Measurements from ENCODE around the gene ZNF701.

DNA sequence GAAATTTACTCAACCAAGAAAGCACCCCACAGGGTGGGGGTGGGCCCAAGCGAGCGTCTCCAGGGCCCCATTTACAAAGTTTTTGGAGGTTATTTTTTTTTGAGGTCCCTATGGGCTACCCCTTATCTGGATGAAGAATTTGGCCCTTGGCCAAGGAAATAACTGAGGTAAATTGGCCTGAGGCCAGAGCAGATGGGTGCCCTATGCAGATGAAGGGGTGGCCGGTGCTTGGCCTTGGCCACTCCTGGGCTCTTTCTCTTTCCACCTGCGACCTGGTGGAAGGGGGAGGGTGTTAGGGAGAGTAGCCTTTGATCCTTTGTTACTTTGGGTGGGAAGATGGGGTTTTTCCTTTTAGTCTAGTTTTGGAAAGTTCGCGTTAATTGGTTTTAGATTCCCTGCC, 15.5 kb downstream of the ZNF701 start:
- TF ChIP-seq, protein P1, sequence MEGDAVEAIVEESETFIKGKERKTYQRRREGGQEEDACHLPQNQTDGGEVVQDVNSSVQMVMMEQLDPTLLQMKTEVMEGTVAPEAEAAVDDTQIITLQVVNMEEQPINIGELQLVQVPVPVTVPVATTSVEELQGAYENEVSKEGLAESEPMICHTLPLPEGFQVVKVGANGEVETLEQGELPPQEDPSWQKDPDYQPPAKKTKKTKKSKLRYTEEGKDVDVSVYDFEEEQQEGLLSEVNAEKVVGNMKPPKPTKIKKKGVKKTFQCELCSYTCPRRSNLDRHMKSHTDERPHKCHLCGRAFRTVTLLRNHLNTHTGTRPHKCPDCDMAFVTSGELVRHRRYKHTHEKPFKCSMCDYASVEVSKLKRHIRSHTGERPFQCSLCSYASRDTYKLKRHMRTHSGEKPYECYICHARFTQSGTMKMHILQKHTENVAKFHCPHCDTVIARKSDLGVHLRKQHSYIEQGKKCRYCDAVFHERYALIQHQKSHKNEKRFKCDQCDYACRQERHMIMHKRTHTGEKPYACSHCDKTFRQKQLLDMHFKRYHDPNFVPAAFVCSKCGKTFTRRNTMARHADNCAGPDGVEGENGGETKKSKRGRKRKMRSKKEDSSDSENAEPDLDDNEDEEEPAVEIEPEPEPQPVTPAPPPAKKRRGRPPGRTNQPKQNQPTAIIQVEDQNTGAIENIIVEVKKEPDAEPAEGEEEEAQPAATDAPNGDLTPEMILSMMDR (IDR thresholded peaks at IDR 0.05 in 2 of 3, conservative IDR thresholded peaks at IDR 0.05 in 1 of 3; ENCODE audit: borderline replicate concordance in 1 of 3, insufficient read depth in 1 of 3, low read depth in 2 of 3, low read length in 2 of 3) = no peak
- TF ChIP-seq, protein P2, sequence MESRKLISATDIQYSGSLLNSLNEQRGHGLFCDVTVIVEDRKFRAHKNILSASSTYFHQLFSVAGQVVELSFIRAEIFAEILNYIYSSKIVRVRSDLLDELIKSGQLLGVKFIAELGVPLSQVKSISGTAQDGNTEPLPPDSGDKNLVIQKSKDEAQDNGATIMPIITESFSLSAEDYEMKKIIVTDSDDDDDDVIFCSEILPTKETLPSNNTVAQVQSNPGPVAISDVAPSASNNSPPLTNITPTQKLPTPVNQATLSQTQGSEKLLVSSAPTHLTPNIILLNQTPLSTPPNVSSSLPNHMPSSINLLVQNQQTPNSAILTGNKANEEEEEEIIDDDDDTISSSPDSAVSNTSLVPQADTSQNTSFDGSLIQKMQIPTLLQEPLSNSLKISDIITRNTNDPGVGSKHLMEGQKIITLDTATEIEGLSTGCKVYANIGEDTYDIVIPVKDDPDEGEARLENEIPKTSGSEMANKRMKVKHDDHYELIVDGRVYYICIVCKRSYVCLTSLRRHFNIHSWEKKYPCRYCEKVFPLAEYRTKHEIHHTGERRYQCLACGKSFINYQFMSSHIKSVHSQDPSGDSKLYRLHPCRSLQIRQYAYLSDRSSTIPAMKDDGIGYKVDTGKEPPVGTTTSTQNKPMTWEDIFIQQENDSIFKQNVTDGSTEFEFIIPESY (IDR thresholded peaks at IDR 0.05; ENCODE audit: extremely low read depth, insufficient replicate concordance, low read length) = no peak
- TF ChIP-seq EZH2 (IDR thresholded peaks at IDR 0.05) (no peak), CEBPB (IDR thresholded peaks at IDR 0.05; ENCODE audit: low read depth) (no peak), ZNF274 (IDR thresholded peaks at IDR 0.05; ENCODE audit: low read depth, low read length) (no peak), POLR2AphosphoS5 (IDR thresholded peaks at IDR 0.05; ENCODE audit: low read depth, low read length) (no peak), RAD21 (IDR thresholded peaks at IDR 0.05; ENCODE audit: low read depth) (no peak), POLR2A (IDR thresholded peaks at IDR 0.05; ENCODE audit: borderline replicate concordance, extremely low read depth, insufficient read depth, insufficient read length) (no peak), SIN3A (IDR thresholded peaks at IDR 0.05; ENCODE audit: low read depth) (no peak), JUND (IDR thresholded peaks at IDR 0.05) (no peak), SP1 (IDR thresholded peaks at IDR 0.05; ENCODE audit: low read depth) (no peak)
- TF ChIP-seq, protein P3, sequence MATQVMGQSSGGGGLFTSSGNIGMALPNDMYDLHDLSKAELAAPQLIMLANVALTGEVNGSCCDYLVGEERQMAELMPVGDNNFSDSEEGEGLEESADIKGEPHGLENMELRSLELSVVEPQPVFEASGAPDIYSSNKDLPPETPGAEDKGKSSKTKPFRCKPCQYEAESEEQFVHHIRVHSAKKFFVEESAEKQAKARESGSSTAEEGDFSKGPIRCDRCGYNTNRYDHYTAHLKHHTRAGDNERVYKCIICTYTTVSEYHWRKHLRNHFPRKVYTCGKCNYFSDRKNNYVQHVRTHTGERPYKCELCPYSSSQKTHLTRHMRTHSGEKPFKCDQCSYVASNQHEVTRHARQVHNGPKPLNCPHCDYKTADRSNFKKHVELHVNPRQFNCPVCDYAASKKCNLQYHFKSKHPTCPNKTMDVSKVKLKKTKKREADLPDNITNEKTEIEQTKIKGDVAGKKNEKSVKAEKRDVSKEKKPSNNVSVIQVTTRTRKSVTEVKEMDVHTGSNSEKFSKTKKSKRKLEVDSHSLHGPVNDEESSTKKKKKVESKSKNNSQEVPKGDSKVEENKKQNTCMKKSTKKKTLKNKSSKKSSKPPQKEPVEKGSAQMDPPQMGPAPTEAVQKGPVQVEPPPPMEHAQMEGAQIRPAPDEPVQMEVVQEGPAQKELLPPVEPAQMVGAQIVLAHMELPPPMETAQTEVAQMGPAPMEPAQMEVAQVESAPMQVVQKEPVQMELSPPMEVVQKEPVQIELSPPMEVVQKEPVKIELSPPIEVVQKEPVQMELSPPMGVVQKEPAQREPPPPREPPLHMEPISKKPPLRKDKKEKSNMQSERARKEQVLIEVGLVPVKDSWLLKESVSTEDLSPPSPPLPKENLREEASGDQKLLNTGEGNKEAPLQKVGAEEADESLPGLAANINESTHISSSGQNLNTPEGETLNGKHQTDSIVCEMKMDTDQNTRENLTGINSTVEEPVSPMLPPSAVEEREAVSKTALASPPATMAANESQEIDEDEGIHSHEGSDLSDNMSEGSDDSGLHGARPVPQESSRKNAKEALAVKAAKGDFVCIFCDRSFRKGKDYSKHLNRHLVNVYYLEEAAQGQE (IDR thresholded peaks at IDR 0.05; ENCODE audit: low read depth) = no peak
